PC-3 (cell line): ENCODE results near the gene LINGO4.

Source experiments
- EZH2 ChIP-seq: fragments of 300-600 bp; sonication (generic); IDR thresholded peaks from one replicate; pipeline ENCODE4 v1.6.1; 2017; ENCODE audit warnings: antibody characterized with exemption, mild to moderate bottlenecking, low read length; ENCODE audit not compliant: unreplicated experiment
- TF ChIP-seq, protein P1 (sequence below): fragments of 300-600 bp; sonication (generic); conservative IDR thresholded peaks from 2 replicates; pipeline ENCODE4 v1.5.1; 2017; ENCODE audit warnings: antibody characterized with exemption, low read depth, mild to moderate bottlenecking, low read length

DNA sequence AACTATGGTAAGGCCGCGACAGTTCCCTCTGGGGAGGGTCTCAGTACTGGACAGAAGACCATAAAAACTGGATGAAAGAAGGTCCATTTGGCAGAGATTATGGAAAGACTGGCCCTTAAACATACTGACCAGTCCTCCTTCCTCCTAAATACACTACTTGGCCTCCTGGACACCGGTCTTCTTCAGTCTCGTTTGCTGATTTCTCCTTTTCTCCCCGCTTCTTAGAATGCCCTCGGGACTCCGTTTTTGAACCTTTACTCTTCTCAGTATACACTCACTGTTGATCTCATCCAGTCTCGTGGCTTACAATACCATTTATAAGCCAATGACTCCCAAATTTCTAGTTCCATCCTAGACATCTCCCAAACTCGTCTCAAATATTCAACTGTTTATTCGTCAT lies 41.2 kb downstream of the LINGO4 start:
- TF ChIP-seq, protein P1, sequence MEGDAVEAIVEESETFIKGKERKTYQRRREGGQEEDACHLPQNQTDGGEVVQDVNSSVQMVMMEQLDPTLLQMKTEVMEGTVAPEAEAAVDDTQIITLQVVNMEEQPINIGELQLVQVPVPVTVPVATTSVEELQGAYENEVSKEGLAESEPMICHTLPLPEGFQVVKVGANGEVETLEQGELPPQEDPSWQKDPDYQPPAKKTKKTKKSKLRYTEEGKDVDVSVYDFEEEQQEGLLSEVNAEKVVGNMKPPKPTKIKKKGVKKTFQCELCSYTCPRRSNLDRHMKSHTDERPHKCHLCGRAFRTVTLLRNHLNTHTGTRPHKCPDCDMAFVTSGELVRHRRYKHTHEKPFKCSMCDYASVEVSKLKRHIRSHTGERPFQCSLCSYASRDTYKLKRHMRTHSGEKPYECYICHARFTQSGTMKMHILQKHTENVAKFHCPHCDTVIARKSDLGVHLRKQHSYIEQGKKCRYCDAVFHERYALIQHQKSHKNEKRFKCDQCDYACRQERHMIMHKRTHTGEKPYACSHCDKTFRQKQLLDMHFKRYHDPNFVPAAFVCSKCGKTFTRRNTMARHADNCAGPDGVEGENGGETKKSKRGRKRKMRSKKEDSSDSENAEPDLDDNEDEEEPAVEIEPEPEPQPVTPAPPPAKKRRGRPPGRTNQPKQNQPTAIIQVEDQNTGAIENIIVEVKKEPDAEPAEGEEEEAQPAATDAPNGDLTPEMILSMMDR = no peak
- no peak for TF ChIP-seq EZH2
